ENCODE measurements around the gene SPOCK1.

DNA sequence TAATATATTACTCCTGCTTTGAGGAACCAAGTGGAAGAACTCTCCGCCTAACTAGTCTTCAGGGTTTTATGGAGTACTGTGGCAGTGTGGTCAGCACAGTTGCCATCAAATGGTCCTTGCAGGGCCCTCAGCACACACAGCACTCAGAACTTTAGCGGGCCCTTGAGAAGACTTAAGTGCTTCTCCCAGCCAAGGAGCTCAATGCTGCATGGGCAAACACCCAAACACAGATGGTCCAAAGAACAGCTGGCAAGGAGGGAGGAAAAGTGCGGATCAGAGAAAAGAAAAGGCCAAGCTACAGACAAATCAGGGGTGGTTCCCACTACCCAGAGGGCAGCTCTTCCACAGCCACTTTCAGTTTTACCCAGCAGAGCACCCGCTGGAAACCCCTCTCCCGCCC is 98.6 kb downstream of the SPOCK1 start:
- TF ChIP-seq, protein P1, sequence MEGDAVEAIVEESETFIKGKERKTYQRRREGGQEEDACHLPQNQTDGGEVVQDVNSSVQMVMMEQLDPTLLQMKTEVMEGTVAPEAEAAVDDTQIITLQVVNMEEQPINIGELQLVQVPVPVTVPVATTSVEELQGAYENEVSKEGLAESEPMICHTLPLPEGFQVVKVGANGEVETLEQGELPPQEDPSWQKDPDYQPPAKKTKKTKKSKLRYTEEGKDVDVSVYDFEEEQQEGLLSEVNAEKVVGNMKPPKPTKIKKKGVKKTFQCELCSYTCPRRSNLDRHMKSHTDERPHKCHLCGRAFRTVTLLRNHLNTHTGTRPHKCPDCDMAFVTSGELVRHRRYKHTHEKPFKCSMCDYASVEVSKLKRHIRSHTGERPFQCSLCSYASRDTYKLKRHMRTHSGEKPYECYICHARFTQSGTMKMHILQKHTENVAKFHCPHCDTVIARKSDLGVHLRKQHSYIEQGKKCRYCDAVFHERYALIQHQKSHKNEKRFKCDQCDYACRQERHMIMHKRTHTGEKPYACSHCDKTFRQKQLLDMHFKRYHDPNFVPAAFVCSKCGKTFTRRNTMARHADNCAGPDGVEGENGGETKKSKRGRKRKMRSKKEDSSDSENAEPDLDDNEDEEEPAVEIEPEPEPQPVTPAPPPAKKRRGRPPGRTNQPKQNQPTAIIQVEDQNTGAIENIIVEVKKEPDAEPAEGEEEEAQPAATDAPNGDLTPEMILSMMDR (IDR thresholded peaks at IDR 0.05; ENCODE audit: poor library complexity), result no peak
- TF ChIP-seq EZH2phosphoT487 (IDR thresholded peaks at IDR 0.05; ENCODE audit: low read depth, severe bottlenecking, unreplicated experiment), result no peak

All from hepatocyte (in vitro differentiated cells).